ENCODE data around the gene PRKG1.
A peak's percentile ranks its signal among the peaks of the same experiment; 100 is the strongest.

PRKG1 gene

DNA sequence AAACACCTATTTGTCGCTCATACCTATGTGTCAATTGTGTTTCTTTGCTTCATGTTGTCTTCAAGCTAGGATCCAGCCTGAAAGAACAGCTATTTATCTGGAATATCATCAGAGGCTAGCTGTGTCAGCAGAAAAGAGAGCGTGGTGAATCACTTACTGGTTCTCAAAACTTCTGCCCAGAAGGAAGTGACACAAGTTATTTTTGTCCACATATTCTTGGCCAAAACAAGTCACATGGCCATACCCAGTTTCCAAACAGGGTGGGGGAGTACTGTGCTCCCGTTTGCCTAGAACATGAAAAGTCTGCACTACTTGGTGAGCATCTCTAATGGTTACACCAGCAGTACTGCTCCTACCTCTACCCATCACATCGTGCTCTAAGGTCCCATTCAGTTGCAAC lies 786.0 kb downstream of the PRKG1 start:
- DNase-seq, result peak; percentile 22

DNA sequence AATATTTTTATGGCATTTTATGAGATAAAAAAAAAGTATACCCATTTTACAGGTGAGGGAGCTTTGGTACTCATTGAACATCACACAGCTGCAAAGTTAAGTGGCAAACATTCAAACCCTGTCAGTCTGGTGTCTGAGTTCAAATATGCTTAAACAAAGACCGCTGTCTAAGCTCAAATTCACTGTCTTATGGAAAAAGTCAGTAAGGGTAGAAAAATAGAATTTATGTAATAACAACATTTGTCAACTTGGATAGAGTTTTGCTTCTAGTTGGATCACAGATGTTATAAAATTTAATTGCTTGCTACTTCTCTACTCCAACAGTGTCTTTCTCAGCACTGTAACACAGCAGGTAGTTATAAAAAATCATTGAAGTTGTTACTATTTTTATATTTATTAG lies 786.8 kb downstream of the PRKG1 start:
- DNase-seq, result peak; percentile 12

DNA sequence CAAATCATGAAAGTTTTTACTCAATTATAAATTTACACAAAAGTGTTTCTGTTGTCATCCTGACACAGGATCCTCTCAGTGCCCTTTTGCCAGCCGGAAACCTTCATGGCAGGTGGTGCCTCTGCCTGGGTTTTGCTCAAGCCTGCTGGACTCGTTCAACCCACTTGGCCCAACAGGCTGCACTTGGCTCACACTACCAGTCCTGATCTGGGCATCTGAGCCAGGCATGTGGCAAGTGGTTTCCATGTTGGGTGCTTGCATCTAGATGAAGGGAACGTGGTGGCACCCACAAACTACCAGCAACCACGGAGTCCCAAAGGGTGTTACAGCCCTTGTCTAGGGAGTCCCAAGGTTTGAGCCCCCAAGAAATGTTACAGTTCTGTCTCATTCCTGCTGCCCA lies 787.4 kb downstream of the PRKG1 start:
- DNase-seq, result peak; percentile 87

DNA sequence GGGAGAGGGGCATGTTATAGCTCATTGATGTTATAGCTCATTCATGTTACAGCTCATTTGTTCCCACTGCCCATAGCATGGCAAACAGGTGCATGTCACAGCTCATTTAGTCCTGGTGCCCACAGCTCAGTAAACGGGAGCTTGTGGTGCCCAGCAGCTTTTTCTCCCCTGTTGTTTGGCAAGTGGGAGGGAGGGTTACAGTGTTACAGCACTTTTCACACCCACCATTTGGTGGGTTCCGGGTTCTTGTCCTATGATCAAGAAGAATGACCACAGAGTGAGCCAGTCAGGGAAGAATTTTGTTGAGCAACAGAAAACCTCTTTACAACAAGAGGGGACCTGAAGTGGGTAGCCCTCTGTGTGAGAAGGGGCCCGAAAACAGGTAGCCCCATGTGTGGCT lies 787.9 kb downstream of the PRKG1 start:
- peak; percentile 77 for DNase-seq

DNA sequence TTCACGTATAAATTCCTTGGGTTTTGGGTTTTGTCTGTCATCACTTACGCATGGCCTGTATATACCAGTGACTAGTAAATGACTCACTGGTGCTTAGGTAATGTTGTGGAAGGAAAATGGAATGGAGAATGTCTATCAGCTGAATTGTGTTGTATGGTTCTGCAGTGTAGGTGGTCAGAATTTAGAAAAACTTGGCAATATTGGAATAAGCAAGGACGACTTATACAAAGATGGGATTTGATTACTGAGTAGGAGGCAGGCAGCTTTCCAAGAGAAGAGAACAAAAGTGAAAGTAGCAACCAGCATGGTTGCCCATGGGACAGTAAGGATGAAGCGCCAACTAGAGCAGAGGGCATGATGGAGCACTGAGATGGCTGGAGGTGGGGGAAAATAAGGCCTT lies 793.7 kb downstream of the PRKG1 start:
- DNase-seq, result peak; percentile 12

DNA sequence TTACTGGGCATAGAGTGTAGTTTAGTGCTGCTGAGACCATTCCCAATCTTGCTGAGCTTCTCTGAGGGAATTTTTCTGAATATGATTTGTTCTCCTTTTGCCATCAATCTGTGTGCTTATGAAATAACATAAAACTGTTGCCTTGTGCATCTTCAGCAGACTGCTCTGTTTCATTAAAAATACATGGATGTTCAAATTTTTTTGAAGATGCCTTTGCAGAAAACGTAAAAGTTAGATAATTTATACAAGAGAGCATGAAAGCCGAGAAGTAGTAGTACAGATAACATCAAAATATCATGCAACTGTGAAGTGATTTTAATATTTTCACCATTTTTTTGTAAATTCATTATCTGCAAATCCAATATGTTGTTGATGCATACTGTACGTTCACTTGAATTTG lies 799.8 kb downstream of the PRKG1 start:
- no peak for DNase-seq

DNA sequence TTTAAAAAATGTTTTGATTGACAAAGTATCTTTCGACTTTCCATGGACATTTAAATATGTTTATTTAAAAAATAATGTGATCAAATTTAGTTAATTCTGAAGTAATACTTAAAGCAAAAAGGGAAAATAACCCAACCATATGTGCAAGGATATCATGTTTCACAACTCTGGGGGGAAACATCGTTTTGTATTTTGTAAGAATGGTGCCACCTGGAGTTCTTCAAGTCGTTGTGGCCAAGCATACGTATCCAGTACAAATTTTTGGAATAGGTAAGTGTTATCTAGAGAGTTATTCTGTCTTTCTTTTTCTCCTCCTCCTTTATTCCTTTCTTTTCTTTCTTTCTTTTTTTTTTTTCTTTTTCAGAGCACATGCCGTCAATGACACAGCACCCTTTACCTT lies 801.3 kb downstream of the PRKG1 start:
- DNase-seq, result peak; percentile 50

DNA sequence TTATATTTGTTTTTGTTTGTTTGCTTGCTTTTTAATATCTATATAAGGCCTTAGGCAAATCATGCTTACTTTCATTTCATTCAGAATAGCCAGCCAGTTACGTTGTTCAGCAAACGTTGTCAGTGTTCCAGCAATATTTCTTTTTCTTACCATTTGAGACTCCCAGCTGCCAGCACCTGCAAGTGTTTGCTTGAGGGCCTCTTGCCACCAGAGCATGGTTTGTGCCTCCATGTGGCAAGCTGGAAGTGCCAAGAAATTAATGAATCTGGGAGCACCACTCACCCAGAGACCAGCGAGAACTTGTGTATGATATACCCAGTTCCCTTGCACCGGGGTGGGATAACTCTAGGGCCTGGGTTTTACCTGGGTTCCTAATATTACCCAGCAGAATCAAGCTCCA lies 802.2 kb downstream of the PRKG1 start:
- peak; percentile 77 for DNase-seq

DNA sequence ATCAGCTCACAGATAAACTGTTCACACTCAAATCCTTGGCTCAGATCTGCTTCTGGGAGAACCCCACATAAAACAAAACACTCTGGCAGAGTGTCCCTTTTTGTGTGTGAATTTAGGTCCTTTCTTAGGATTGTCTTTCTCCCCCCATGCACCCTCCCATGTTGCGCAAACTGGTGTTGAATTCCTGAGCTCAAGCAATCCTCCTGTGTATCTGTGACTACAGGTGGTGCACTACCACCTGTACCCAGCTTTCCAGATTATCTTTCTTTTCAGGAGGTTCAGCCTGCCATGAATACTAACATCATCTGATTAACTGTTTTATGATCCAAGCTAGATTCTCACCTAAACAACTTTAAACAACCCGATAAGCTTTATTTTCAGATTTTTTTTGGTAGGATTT lies 802.7 kb downstream of the PRKG1 start:
- peak; percentile 51 for DNase-seq

DNA sequence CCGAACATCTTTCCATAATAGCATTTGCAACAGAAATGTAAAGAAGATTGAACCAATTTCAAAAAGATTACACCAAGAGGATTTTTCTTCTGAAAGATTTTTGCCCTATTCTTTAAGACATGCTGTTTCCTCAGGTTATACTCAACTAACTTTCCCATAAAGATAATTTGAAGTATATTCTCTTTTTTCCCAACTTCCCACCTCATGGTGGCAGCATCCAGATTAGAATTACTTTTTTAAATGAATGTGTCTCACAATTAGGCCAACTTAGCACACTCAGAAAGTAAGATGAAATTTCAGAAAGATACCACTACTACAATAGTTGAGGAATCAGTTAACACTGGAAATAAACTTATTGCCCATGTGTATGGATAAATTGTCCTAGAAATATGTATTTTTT lies 803.3 kb downstream of the PRKG1 start:
- DNase-seq, result no peak

DNA sequence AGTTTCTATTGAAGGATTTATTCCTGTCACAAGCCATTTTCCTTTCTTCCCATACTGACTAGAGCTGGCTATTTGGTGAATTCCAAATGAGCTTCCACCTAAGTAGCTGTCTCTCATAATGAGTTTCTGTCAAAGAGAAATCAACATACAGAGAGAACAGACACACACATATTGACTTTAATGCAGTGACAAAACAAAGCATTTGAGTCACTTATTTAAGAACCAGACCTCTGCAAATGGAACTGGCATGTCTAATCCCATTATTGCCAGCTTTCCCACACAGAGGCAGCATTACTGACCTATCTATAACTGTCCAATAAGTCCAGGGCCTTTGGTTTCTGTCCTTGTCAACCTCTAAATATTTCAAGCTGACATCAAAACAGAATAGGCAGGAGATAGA lies 804.4 kb downstream of the PRKG1 start:
- no peak for DNase-seq

DNA sequence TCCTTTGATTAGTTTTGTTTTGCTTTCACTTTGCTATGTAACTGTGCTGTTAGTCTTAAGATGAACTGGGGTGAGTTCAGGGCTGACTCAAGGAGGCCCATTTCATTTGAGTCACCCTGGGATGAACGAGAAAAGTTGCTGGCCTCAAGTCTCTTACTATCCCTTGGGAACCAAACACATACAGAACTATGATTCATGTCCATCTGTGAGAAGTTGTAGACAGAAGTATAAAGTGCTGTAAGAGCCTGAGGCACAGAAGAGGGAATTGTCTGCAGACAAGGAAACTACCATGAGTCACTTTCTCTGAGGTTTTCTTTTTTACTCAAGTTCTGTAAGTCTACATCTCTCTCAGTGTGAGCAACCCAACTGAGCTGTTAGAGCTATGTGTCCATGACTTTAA lies 805.0 kb downstream of the PRKG1 start:
- peak; percentile 16 for DNase-seq

DNA sequence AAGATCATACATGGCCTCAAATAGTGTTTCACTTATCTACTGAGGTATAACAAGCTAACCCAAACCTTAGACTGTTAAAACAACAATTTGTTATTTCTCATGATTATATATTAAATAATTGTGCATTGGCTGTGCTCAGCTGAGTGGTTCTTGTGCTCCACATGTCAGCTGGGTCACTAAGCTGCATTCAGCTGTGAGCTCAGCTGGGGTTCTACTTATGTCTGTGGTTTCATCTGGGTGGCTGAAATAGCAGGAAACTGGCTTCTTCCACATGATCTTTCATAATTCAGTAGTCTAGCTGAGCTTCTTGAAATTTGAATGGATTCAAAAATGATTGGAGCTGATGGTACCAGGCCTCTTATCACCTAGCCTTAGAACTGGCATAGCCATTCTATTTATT lies 806.9 kb downstream of the PRKG1 start:
- DNase-seq, result no peak

DNA sequence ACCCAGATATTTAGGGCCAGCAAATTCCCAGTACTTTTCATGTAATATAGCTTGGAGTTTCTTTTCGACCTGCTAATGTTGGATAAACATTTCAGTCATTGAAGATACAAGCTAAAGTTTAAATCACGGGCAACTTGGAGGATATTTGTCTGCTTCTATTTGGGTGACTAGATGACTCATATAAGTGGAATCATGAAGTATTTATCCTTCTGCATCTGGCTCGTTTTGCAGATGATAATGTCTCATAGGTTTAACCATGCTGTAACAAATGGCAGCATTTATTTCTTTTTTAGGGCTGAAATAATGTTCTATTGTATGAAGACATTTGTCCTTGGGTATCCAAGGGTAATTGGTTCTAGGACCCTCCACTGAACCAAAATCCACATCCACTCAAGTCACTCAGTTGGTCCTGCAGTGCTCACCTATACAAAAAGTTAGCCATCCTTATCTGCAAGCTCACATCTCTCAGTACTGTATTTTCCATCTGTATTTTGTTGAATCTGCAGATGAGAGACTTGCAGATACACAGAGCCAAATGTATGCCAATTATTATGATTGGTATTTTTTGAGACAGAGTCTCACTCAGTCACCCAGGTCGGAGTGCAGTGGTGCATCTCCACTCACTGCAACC lies 812.3 kb downstream of the PRKG1 start:
- DNase-seq, result peak; percentile 37

DNA sequence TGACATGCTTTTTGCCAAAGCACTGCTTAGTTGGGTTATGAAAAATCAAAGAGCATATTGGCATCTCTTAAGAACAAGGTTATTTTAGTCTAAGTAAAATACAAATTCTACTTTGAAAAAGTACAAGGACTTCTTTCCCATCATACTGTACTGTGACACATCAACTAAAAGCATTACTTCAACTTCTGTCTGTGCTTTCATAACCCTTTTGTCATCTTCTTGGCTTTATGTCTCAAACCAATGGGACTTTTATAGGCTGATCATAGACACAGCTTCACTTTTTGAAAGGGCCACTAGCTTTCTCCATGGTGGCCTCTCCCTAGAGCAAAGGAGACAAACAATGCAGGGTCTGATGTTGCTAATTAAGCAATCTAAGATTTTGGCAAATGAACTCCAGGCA lies 814.0 kb downstream of the PRKG1 start:
- DNase-seq, result no peak

DNA sequence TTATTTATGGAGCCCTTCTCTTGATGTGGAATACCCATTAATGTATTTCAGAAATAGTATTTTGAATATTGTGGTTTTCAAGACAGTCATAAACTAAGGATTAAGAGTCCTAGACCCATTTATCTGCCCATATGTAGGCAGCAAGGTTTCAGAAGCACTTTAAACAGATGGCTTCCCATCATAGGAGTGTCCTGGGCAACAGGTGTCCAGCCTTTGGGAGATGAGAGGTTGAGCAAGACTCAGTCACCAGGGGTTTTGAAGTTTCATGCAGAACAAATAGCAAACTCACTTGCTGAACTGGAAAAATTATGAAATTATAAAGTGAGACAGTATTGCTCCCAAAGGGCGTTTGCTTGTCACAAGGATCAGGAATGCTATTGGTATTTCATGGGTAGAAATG lies 818.0 kb downstream of the PRKG1 start:
- DNase-seq, result no peak

DNA sequence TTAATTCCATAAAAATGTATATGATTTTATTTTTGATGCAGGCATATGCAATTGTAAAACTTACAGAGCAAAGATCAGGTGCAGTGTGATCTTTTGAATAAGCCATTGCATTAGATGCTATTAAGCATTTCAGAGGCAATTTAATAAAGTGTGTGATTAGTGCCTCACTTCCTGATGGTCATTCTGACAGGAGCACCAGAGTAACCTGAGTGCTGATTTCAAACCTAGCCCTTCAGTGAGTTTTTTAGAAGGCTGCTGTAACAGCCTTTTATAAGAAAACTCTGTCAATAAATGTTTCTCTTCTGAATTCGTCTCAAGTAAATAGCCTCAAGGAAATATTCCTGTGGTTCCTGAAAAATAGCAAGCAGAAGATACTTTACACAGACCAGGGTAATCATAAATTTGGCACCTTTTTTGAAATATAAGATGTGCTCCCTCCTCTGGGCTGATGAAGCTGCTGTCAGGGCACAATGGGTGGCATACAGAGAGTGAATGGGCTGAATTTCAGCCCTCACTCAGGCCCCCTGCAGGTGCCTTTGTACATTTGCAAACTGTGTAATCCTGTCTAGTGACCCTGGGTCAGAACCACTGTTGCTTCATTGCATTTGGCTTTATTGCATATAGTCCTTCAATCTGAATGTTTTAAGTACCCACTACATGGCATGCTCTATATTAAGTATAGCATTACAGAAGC lies 818.8 kb downstream of the PRKG1 start:
- DNase-seq, result peak; percentile 66

DNA sequence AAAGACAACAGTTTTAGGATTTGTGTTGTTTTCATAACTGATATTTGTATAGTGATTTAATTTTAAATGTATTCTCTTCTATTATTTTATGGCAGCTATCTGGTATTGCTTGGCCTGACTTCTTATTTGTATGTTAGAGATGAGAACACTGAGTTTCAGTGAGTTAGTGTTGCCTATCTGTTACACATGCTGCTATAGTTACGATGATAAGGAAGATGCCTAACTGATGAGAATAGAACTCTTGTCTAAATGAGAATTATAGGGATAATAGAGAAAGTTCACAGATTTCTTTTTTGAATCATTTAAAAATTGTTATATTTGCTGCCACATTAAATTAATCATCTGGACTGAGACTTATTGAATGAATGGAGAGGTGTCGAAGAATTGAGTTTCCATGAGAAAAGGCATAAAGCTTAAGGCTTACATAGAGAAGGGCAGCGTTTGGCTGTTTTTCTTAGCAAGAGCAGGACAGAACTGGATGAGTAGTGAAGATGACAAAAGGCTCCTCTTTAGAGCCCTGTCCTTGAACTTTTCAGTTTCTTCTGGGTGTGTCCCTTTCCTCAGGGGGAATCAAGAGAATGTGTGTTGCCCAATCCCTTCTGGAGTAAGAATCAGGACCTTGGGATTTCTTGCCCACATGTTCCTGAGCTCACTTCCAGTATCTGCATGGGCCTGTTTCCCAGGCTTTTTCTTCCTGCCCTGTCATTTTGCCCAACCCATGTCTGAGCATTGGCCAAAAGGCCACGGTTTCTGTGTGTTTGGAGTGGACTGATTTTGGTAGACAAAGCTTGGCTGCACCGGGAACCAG lies 820.7 kb downstream of the PRKG1 start:
- DNase-seq, result no peak

DNA sequence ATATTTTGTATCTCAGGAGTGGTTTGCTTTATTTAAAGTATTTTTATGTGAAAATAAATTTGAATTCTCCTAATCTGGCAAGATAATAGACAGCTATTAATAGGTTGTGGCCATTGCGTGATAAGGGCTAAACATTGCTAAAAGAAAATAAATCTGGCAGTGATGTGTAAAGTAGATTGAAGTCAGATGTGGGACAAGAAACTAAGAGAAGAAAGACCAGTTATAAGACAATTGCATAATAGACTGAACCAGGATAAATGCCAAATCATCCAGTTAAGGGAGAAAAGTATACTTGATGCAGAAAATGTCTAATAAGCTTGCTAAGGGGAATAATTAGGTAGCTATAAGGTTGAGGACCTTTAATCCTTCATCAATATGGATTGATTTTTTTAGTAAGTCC lies 822.6 kb downstream of the PRKG1 start:
- no peak for DNase-seq

DNA sequence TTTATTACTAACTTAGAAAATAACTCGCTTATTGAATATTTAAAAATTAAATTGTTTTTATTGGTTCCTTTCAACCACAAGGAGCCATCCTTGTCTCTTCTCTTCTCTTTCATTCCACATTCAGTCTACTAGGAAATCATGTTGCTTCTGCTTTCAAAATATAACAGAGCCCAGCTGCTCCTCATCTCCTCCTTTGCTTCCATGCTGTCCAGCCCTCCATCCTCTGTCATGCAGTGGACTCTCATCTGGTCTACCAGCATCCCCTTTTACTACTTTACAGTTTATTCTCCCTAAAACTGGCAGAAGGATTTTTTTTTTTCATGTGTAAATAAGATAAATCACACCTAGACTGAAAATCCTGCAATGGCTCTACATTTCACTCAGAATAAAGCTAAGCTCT lies 823.3 kb downstream of the PRKG1 start:
- no peak for DNase-seq

DNA sequence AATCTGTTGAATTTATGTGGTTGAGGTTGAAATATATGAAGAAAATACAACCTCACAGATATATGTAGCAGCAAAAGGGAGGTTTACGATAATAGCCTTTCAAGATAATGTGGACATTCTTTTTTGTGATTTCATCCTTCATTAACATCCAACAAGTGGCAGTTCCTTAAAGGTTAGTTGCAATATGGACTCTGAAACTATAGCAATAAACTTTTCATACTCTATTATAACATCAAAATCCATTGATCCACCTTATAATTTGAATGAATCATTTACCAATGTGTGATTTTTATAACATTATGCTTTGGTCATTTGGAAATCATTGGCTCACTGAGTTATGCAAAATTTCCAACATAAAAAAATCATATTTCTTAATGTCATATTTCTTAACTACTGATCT lies 825.9 kb downstream of the PRKG1 start:
- DNase-seq, result no peak

DNA sequence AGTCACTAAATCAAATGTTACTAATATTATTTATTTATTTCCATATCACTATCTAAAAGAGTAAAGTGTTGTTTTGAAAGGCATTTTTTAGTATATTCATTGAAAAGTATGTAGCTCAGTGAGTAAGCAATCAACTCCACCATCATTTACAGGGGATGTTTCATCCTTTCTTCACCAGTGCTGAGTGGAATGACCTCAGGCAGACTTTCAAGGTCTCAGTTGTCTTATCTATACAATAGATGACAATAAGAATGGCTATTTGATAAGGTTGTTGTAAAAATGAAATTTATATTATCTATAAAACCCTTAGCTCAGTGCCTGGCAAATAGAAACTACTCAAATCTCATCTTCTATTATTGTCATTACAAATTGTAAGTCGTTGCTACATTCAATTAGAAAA lies 829.4 kb downstream of the PRKG1 start:
- DNase-seq, result no peak

DNA sequence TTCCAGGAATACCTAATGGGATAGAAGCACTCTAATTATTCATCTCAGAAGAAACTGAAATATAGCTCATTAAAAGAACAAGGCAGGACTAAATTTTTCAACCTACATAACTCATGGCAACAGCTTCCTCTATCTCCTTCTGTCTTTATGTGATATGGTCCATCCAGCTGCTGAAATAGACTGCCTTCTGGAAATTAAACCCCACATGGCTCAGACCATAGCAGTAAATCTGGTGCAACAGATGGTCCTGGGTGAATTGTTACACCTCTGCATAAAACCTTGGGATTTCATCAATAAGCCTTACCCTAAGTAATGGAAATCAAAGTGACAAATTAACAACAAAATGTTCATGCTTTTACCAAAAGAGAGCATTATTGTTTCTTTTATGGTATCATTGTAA lies 830.7 kb downstream of the PRKG1 start:
- no peak for DNase-seq

DNA sequence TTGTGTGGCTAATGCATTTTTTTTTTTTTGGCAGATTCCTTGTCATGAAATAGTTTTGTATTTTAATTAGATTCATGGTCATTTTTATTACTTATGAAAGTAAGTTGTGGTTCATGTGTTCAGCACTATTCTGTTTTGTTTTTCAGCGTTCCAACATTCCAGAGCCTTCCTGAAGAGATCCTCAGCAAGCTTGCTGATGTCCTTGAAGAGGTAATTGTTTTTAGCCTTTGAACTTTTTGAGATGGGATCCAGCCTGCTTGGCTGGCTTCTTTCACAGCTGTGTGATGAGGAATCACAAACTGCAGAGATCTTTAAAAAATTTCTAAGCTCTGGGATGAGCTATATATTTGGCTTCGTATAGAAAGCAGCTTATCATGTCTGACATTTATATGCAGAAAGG lies 833.1 kb downstream of the PRKG1 start:
- no peak for DNase-seq
